Measurements from ENCODE around the gene ZNF100. TPM values are rescaled to one million over a fixed set of nuclear protein-coding genes. Genes with fewer than 3 reads are reported as not detected.

ZNF100 gene
- polyA plus RNA-seq = 5.8 and 7.9 TPM in 2 replicates
- polyA minus RNA-seq = 13.4 and 17.6 TPM in 2 replicates

DNA sequence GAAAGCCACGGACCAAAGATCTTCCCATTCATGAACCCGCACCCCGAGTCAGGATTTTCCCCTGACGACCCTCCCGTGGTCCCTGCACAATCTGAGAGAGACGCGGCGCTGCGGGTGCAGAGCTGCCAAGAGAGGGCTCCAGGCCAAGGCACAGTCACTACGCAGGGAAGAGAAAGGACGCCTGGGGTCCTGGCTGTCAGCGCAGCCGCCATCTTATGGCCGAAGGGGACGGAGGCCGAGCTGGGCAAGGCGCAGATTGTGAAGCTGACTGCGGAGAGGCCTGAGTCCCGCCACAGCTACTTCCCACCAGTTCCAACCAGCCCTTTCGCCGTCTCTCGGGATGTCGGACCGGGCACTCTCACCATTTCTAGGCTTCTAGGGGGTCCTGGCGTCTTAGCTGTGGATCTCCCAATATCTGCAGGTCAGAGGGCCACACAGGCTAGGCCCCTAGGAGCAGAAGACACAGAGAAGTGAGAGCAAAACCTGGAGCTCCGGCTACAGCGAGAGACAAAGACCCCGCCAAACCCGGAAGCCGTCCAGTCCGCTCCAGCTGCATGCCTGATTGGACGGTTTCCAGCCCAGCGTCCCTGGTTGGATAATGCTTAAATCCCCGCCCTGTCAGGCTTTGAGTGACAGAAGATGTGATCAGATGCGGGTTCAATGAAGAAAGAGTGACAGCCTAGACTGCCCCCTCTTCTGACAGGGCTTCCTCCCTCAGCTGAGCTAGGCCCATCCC, at the start of gene ZNF100:
Gene ZNF100, minus strand, starts transcription at position 515 of the 736 bp plus-strand sequence. Its CDS starts 150 bp downstream, at position 365.
- H4K20me1 ChIP-seq (ENCODE audit: insufficient read depth) = no peaks in the 10 kb centered on the region
- H3K4me2 ChIP-seq (ENCODE audit: low read length) = peak within 1 kb of the TSS; percentile 42
- peak; percentile 95 for TF ChIP-seq MXI1 (conservative IDR thresholded peaks at IDR 0.05; ENCODE audit: poor library complexity, severe bottlenecking)
- TF ChIP-seq, protein P1, sequence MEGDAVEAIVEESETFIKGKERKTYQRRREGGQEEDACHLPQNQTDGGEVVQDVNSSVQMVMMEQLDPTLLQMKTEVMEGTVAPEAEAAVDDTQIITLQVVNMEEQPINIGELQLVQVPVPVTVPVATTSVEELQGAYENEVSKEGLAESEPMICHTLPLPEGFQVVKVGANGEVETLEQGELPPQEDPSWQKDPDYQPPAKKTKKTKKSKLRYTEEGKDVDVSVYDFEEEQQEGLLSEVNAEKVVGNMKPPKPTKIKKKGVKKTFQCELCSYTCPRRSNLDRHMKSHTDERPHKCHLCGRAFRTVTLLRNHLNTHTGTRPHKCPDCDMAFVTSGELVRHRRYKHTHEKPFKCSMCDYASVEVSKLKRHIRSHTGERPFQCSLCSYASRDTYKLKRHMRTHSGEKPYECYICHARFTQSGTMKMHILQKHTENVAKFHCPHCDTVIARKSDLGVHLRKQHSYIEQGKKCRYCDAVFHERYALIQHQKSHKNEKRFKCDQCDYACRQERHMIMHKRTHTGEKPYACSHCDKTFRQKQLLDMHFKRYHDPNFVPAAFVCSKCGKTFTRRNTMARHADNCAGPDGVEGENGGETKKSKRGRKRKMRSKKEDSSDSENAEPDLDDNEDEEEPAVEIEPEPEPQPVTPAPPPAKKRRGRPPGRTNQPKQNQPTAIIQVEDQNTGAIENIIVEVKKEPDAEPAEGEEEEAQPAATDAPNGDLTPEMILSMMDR (IDR thresholded peaks at IDR 0.05; ENCODE audit: poor library complexity, severe bottlenecking) = peak; percentile 26
- peak; percentile 49 for TF ChIP-seq SMC3 (conservative IDR thresholded peaks at IDR 0.05; ENCODE audit: poor library complexity)
- TF ChIP-seq RAD21 (conservative IDR thresholded peaks at IDR 0.05) = no peak
- peak; percentile 89 for TF ChIP-seq EP300 (conservative IDR thresholded peaks at IDR 0.05; ENCODE audit: poor library complexity, severe bottlenecking)
- TF ChIP-seq POLR2AphosphoS5 (IDR thresholded peaks at IDR 0.05) = peak; percentile 75
- TF ChIP-seq, protein P2, sequence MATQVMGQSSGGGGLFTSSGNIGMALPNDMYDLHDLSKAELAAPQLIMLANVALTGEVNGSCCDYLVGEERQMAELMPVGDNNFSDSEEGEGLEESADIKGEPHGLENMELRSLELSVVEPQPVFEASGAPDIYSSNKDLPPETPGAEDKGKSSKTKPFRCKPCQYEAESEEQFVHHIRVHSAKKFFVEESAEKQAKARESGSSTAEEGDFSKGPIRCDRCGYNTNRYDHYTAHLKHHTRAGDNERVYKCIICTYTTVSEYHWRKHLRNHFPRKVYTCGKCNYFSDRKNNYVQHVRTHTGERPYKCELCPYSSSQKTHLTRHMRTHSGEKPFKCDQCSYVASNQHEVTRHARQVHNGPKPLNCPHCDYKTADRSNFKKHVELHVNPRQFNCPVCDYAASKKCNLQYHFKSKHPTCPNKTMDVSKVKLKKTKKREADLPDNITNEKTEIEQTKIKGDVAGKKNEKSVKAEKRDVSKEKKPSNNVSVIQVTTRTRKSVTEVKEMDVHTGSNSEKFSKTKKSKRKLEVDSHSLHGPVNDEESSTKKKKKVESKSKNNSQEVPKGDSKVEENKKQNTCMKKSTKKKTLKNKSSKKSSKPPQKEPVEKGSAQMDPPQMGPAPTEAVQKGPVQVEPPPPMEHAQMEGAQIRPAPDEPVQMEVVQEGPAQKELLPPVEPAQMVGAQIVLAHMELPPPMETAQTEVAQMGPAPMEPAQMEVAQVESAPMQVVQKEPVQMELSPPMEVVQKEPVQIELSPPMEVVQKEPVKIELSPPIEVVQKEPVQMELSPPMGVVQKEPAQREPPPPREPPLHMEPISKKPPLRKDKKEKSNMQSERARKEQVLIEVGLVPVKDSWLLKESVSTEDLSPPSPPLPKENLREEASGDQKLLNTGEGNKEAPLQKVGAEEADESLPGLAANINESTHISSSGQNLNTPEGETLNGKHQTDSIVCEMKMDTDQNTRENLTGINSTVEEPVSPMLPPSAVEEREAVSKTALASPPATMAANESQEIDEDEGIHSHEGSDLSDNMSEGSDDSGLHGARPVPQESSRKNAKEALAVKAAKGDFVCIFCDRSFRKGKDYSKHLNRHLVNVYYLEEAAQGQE (IDR thresholded peaks at IDR 0.05; ENCODE audit: borderline replicate concordance) = peak; percentile 62
- TF ChIP-seq EZH2 (IDR thresholded peaks at IDR 0.05; ENCODE audit: borderline replicate concordance, insufficient read depth, low read length, poor library complexity, severe bottlenecking) = no peak
- no peak for TF ChIP-seq TAF1 (IDR thresholded peaks at IDR 0.05; ENCODE audit: low read depth)
- peak within 1 kb of the TSS; percentile 84 for H3K27ac ChIP-seq (ENCODE audit: low read length)
- H2AFZ ChIP-seq (ENCODE audit: low read depth, low read length) = peak within 1 kb of the TSS; percentile 90
- H3K4me3 ChIP-seq (ENCODE audit: low read length) = peak within 1 kb of the TSS; percentile 98
- no peaks in the 10 kb centered on the region for H3F3A ChIP-seq (ENCODE audit: insufficient read depth, low read length, poor library complexity, severe bottlenecking)
- peaks cover 21% of the 10 kb centered on the region for H3K79me2 ChIP-seq (replicated peaks; ENCODE audit: insufficient read depth, low read length)
- no peaks in the 10 kb centered on the region for H3K9me2 ChIP-seq (ENCODE audit: insufficient read depth, low read length)
- H3K9me3 ChIP-seq (ENCODE audit: low read length) = no peaks in the 10 kb centered on the region
- H3K9ac ChIP-seq (ENCODE audit: low read length) = peak within 1 kb of the TSS; percentile 84
- peaks cover 5% of the 10 kb centered on the region for H3K36me3 ChIP-seq (ENCODE audit: insufficient read depth, low read length)
- no peaks in the 10 kb centered on the region for H3K27me3 ChIP-seq (ENCODE audit: insufficient read depth, low read depth, low read length)

DNA sequence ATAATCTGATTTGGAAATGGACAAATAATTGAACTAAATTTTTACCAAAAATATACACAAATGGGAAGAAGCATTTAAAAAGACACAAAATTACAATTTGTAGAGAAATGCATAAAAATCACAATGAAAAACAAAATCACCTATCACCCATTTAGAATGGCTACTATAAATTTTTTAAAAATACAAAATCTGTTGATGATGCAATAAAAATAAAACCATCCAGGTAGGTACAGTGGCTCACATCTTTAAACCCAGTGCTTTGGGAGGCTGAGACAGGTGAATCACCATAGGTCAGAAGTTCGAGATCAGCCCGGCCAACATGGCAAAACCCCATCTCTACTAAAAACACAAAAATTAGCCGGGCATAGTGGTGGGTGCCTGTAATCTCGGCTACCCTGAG, 45.1 kb upstream of the ZNF100 start:
- no peak overlapping the region for H3K9ac ChIP-seq (ENCODE audit: low read length)
- H2AFZ ChIP-seq (ENCODE audit: low read depth, low read length) = no peak overlapping the region
- TF ChIP-seq TAF1 (IDR thresholded peaks at IDR 0.05; ENCODE audit: low read depth) (no peak), POLR2AphosphoS5 (IDR thresholded peaks at IDR 0.05) (no peak), EZH2 (IDR thresholded peaks at IDR 0.05; ENCODE audit: borderline replicate concordance, insufficient read depth, low read length, poor library complexity, severe bottlenecking) (no peak), SMC3 (conservative IDR thresholded peaks at IDR 0.05; ENCODE audit: poor library complexity) (no peak), MXI1 (conservative IDR thresholded peaks at IDR 0.05; ENCODE audit: poor library complexity, severe bottlenecking) (no peak), RAD21 (conservative IDR thresholded peaks at IDR 0.05) (no peak), EP300 (conservative IDR thresholded peaks at IDR 0.05; ENCODE audit: poor library complexity, severe bottlenecking) (no peak)
- TF ChIP-seq, protein P2 (IDR thresholded peaks at IDR 0.05; ENCODE audit: borderline replicate concordance) = no peak
- TF ChIP-seq, protein P1 (IDR thresholded peaks at IDR 0.05; ENCODE audit: poor library complexity, severe bottlenecking) = no peak
- H3K9me3 ChIP-seq (ENCODE audit: low read length) = peaks cover 46% of the 10 kb centered on the region
- H3F3A ChIP-seq (ENCODE audit: insufficient read depth, low read length, poor library complexity, severe bottlenecking) = no peaks in the 10 kb centered on the region
- H3K4me3 ChIP-seq (ENCODE audit: low read length) = no peak overlapping the region
- no peaks in the 10 kb centered on the region for H3K27me3 ChIP-seq (ENCODE audit: insufficient read depth, low read depth, low read length)
- H3K4me2 ChIP-seq (ENCODE audit: low read length) = no peak overlapping the region
- peaks cover 62% of the 10 kb centered on the region for H3K36me3 ChIP-seq (ENCODE audit: insufficient read depth, low read length)
- H3K79me2 ChIP-seq (replicated peaks; ENCODE audit: insufficient read depth, low read length) = no peaks in the 10 kb centered on the region
- no peaks in the 10 kb centered on the region for H3K9me2 ChIP-seq (ENCODE audit: insufficient read depth, low read length)
- no peaks in the 10 kb centered on the region for H4K20me1 ChIP-seq (ENCODE audit: insufficient read depth)
- H3K27ac ChIP-seq (ENCODE audit: low read length) = no peak overlapping the region

Data from neural cell (in vitro differentiated cells).